GM18502 (cell line): ENCODE data around the gene LRMDA.

Source experiments
- ATAC-seq: cut with Tn5 transposase; IDR thresholded peaks from one replicate; pipeline ENCODE4 v1.9.1; 2021; ENCODE audit warnings: mild to moderate bottlenecking; ENCODE audit not compliant: unreplicated experiment, poor library complexity

The LRMDA gene

GRCh38 chr10:75652146-75652740 is 220.8 kb downstream of the LRMDA start:
- ATAC-seq = no peak

GRCh38 chr10:75653761-75654160 is 222.3 kb downstream of the LRMDA start:
- no peak for ATAC-seq

- ATAC-seq = no peak
These were observed 222.8 kb downstream of the LRMDA start for GRCh38 chr10:75654171-75654771.

- ATAC-seq = no peak
These were observed 223.3 kb downstream of the LRMDA start for GRCh38 chr10:75654772-75655171.

GRCh38 chr10:75655791-75656451 is 224.5 kb downstream of the LRMDA start:
- ATAC-seq = no peak

GRCh38 chr10:75657351-75657750 is 225.9 kb downstream of the LRMDA start:
- ATAC-seq = no peak

GRCh38 chr10:75658036-75658435 is 226.6 kb downstream of the LRMDA start:
- ATAC-seq = no peak

- no peak for ATAC-seq
These were observed 227.1 kb downstream of the LRMDA start for GRCh38 chr10:75658496-75658895.

- no peak for ATAC-seq
These were observed 227.5 kb downstream of the LRMDA start for GRCh38 chr10:75658915-75659314.

GRCh38 chr10:75660823-75661222 is 229.4 kb downstream of the LRMDA start:
- ATAC-seq = no peak

- ATAC-seq = no peak
These were observed 231.3 kb downstream of the LRMDA start for GRCh38 chr10:75662715-75663114.

GRCh38 chr10:75663947-75664664 is 232.7 kb downstream of the LRMDA start:
- ATAC-seq = no peak

- ATAC-seq = no peak
These were observed 233.5 kb downstream of the LRMDA start for GRCh38 chr10:75664968-75665367.

GRCh38 chr10:75665707-75666106 is 234.3 kb downstream of the LRMDA start:
- no peak for ATAC-seq

- ATAC-seq = no peak
These were observed 240.8 kb downstream of the LRMDA start for GRCh38 chr10:75672111-75672671.

GRCh38 chr10:75672842-75673241 is 241.4 kb downstream of the LRMDA start:
- no peak for ATAC-seq

- no peak for ATAC-seq
These were observed 246.1 kb downstream of the LRMDA start for GRCh38 chr10:75677541-75677940.

GRCh38 chr10:75678527-75678926 is 247.1 kb downstream of the LRMDA start:
- no peak for ATAC-seq

GRCh38 chr10:75679536-75679935 is 248.1 kb downstream of the LRMDA start:
- no peak for ATAC-seq

GRCh38 chr10:75681334-75681733 is 249.9 kb downstream of the LRMDA start:
- ATAC-seq = no peak
